Natural killer cell treated with Interleukin-12 subunit alpha and Interleukin-12 subunit beta and Interleukin-15 and Interleukin-18, amount 100 ng/mL, for 72 hours (primary cell): Measurements from ENCODE around the gene POLR3C. TPM values are rescaled to one million over a fixed set of nuclear protein-coding genes. Genes with fewer than 3 reads are reported as not detected.
A peak's percentile ranks its signal among the peaks of the same experiment; 100 is the strongest.
"Not testable (repeated sequence)": the region's sequence is repeated elsewhere in the genome, so short reads cannot be mapped to it uniquely, and the experiment has no call there.

ENCODE experiments used
- ATAC-seq, 2 donors: fragments of 150-1000 bp; cut with Tn5 transposase in 1 of 2; sonication (Bioruptor Pico), chemical (Tn5 transposase) in 1 of 2; 2 replicates each; pipeline ENCODE4 v1.10.0; 2021
- DNase-seq: peaks from one replicate; pipeline ENCODE4 v3.0.0; 2022; ENCODE audit warnings: low spot score
- H3K27ac Mint-ChIP-seq, 2 donors: 1 replicate in 1 of 2; 2 replicates in 1 of 2; pipeline ENCODE4 v1.8.0; 2022; ENCODE audit warnings: mixed read lengths in 2 of 2, mild to moderate bottlenecking in 1 of 2, moderate library complexity in 1 of 2
- H3K27me3 Mint-ChIP-seq, 2 donors: 1 replicate in 1 of 2; 2 replicates in 1 of 2; pipeline ENCODE4 v1.8.0; 2022; ENCODE audit warnings: mixed read lengths in 2 of 2
- H3K36me3 Mint-ChIP-seq: one replicate; pipeline ENCODE4 v1.8.0; 2022; ENCODE audit warnings: mixed read lengths
- H3K4me1 Mint-ChIP-seq, 2 donors: 1 replicate in 1 of 2; 2 replicates in 1 of 2; pipeline ENCODE4 v1.8.0; 2022; ENCODE audit warnings: low read depth in 2 of 2, mixed read lengths in 2 of 2, mild to moderate bottlenecking in 1 of 2
- H3K4me3 Mint-ChIP-seq: one replicate; pipeline ENCODE4 v1.8.0; 2022; ENCODE audit warnings: mixed read lengths
- H3K9me3 Mint-ChIP-seq: 2 replicates; pipeline ENCODE4 v1.8.0; 2022; ENCODE audit warnings: mixed read lengths
- total RNA-seq, 2 donors: library from RNA; stranded (reverse); gene quantifications; one replicate each; pipeline ENCODE4 v1.2.3, GENCODE V29; 2022

The POLR3C gene
- 10 to 100 TPM; 51.4 to 87.4 TPM for total RNA-seq

GRCh38 chr1:145823565-145824498 lies at the start of gene POLR3C, which contains the start of gene RNF115:
POLR3C (plus strand) TSS chr1:145824200; CDS start chr1:145825777, 1,577 bp downstream.
RNF115 (minus strand) TSS chr1:145824095; CDS start chr1:145823873, 222 bp downstream.
- Mint-ChIP-seq H3K9me3 (no peaks in the 10 kb centered on the region), H3K27ac (peak within 1 kb of the TSS; percentile 85 to 97), H3K27me3 (no peaks in the 10 kb centered on the region), H3K4me3 (peak within 1 kb of the TSS; percentile 93), H3K4me1 (peaks cover 29 to 32% of the 10 kb centered on the region in 2 donors), H3K36me3 (peaks cover 25% of the 10 kb centered on the region)
- DNase-seq (peak; percentile 91), ATAC-seq (peak; percentile 94 to 95)

GRCh38 chr1:145777357-145778145 lies 46.4 kb upstream of the POLR3C start:
- no peaks in the 10 kb centered on the region for H3K9me3 Mint-ChIP-seq
- DNase-seq (no peak), ATAC-seq (no peak)
- H3K36me3 Mint-ChIP-seq = no peaks in the 10 kb centered on the region
- H3K27ac Mint-ChIP-seq = no peak overlapping the region
- no peak overlapping the region for H3K4me3 Mint-ChIP-seq
- peaks cover 18 to 24% of the 10 kb centered on the region in 2 donors for H3K4me1 Mint-ChIP-seq
- H3K27me3 Mint-ChIP-seq = no peaks in the 10 kb centered on the region

- Mint-ChIP-seq H3K9me3 (no peaks in the 10 kb centered on the region), H3K27me3 (no peaks in the 10 kb centered on the region), H3K4me1 (peaks cover 13 to 21% of the 10 kb centered on the region in 2 donors), H3K4me3 (no peak overlapping the region), H3K27ac (no peak overlapping the region), H3K36me3 (no peaks in the 10 kb centered on the region)
- DNase-seq (no peak), ATAC-seq (no peak)
Observed at GRCh38 chr1:145778146-145778540, 45.9 kb upstream of the POLR3C start.

GRCh38 chr1:145782272-145783099 lies 41.5 kb upstream of the POLR3C start:
- Mint-ChIP-seq H3K9me3 (no peaks in the 10 kb centered on the region), H3K36me3 (peaks cover 4% of the 10 kb centered on the region), H3K4me1 (peaks cover 22 to 34% of the 10 kb centered on the region in 2 donors), H3K4me3 (no peak overlapping the region), H3K27me3 (no peaks in the 10 kb centered on the region), H3K27ac (peak overlapping the region in 1 of 2 donors; percentile 28)
- ATAC-seq (no peak), DNase-seq (no peak)

GRCh38 chr1:145784409-145784808 lies 39.6 kb upstream of the POLR3C start:
- DNase-seq (no peak), ATAC-seq (no peak)
- H3K4me3 Mint-ChIP-seq = no peak overlapping the region
- H3K9me3 Mint-ChIP-seq = no peaks in the 10 kb centered on the region
- peaks cover 17 to 34% of the 10 kb centered on the region in 2 donors for H3K4me1 Mint-ChIP-seq
- peak overlapping the region in 1 of 2 donors; percentile 84 for H3K27ac Mint-ChIP-seq
- peaks cover 4% of the 10 kb centered on the region for H3K36me3 Mint-ChIP-seq
- H3K27me3 Mint-ChIP-seq = no peaks in the 10 kb centered on the region

- Mint-ChIP-seq H3K36me3 (peaks cover 4% of the 10 kb centered on the region), H3K27ac (peak overlapping the region; percentile 56 to 84), H3K27me3 (no peaks in the 10 kb centered on the region), H3K9me3 (no peaks in the 10 kb centered on the region), H3K4me1 (peaks cover 17 to 34% of the 10 kb centered on the region in 2 donors), H3K4me3 (peak overlapping the region; percentile 25)
- ATAC-seq (peak; percentile 57 to 80), DNase-seq (no peak)
Observed at GRCh38 chr1:145785547-145785946, 38.5 kb upstream of the POLR3C start.

GRCh38 chr1:145786271-145786670 lies 37.7 kb upstream of the POLR3C start:
- Mint-ChIP-seq H3K27me3 (no peaks in the 10 kb centered on the region), H3K27ac (peak overlapping the region; percentile 56 to 84), H3K9me3 (no peaks in the 10 kb centered on the region), H3K36me3 (peaks cover 4% of the 10 kb centered on the region), H3K4me3 (peak overlapping the region; percentile 25), H3K4me1 (peaks cover 17 to 29% of the 10 kb centered on the region in 2 donors)
- peak in 1 of 2 donors; percentile 52 for ATAC-seq
- DNase-seq = no peak

GRCh38 chr1:145788580-145788979 lies 35.4 kb upstream of the POLR3C start:
- Mint-ChIP-seq H3K9me3 (no peaks in the 10 kb centered on the region), H3K27me3 (no peaks in the 10 kb centered on the region), H3K27ac (no peak overlapping the region), H3K36me3 (peaks cover 9% of the 10 kb centered on the region), H3K4me1 (peaks cover 22 to 31% of the 10 kb centered on the region in 2 donors), H3K4me3 (no peak overlapping the region)
- DNase-seq = no peak
- ATAC-seq = no peak

GRCh38 chr1:145791860-145792259 lies 32.1 kb upstream of the POLR3C start:
- not testable (repeated sequence) for H3K4me3 Mint-ChIP-seq, H3K27me3 Mint-ChIP-seq, DNase-seq, ATAC-seq, H3K9me3 Mint-ChIP-seq, H3K27ac Mint-ChIP-seq
- Mint-ChIP-seq H3K36me3 (peaks cover 17% of the 10 kb centered on the region), H3K4me1 (peaks cover 12 to 29% of the 10 kb centered on the region in 2 donors)

GRCh38 chr1:145792484-145792883 lies 31.5 kb upstream of the POLR3C start:
- no peak for ATAC-seq
- Mint-ChIP-seq H3K27ac (no peak overlapping the region), H3K27me3 (no peaks in the 10 kb centered on the region), H3K9me3 (peaks cover 9% of the 10 kb centered on the region), H3K4me3 (no peak overlapping the region), H3K36me3 (peaks cover 23% of the 10 kb centered on the region), H3K4me1 (peaks cover 18 to 34% of the 10 kb centered on the region in 2 donors)
- no peak for DNase-seq

- no peak for ATAC-seq
- Mint-ChIP-seq H3K9me3 (peaks cover 13% of the 10 kb centered on the region), H3K27ac (no peak overlapping the region), H3K4me1 (peaks cover 26 to 47% of the 10 kb centered on the region in 2 donors), H3K27me3 (no peaks in the 10 kb centered on the region), H3K4me3 (no peak overlapping the region), H3K36me3 (peaks cover 47% of the 10 kb centered on the region)
- DNase-seq = no peak
Observed at GRCh38 chr1:145795257-145795881, 28.6 kb upstream of the POLR3C start.

GRCh38 chr1:145796753-145797152 lies 27.2 kb upstream of the POLR3C start:
- Mint-ChIP-seq H3K4me3 (no peak overlapping the region), H3K4me1 (peaks cover 32 to 56% of the 10 kb centered on the region in 2 donors), H3K9me3 (peaks cover 13% of the 10 kb centered on the region), H3K27ac (peak overlapping the region; percentile 7 to 45), H3K36me3 (peaks cover 47% of the 10 kb centered on the region), H3K27me3 (no peaks in the 10 kb centered on the region)
- ATAC-seq = no peak
- DNase-seq = no peak
